ENCODE data around the gene ONECUT2.
"Not testable (repeated sequence)": the region's sequence is repeated elsewhere in the genome, so short reads cannot be mapped to it uniquely, and the experiment has no call there.

The ONECUT2 gene

GRCh38 chr18:57497372-57498294, 62.5 kb downstream of the ONECUT2 start:
- H3K27ac Mint-ChIP-seq: no peak overlapping the region
- no peaks in the 10 kb centered on the region for H3K9me3 Mint-ChIP-seq
- no peak overlapping the region for H3K4me3 Mint-ChIP-seq
- ATAC-seq (replicated peaks) (no peak), DNase-seq (no peak)
- H3K36me3 Mint-ChIP-seq (ENCODE audit: insufficient read depth): no peaks in the 10 kb centered on the region
- no peaks in the 10 kb centered on the region for H3K4me1 Mint-ChIP-seq (ENCODE audit: low read depth in 2 of 2)
- H3K27me3 Mint-ChIP-seq: peaks cover 19 to 22% of the 10 kb centered on the region in 2 donors

GRCh38 chr18:57498682-57499256, 63.6 kb downstream of the ONECUT2 start:
- ATAC-seq (replicated peaks) (no peak), DNase-seq (no peak)
- Mint-ChIP-seq H3K4me1 (ENCODE audit: low read depth in 2 of 2) (no peaks in the 10 kb centered on the region), H3K27me3 (peaks cover 15 to 19% of the 10 kb centered on the region in 2 donors), H3K9me3 (no peaks in the 10 kb centered on the region), H3K27ac (no peak overlapping the region), H3K4me3 (no peak overlapping the region), H3K36me3 (ENCODE audit: insufficient read depth) (no peaks in the 10 kb centered on the region)

- Mint-ChIP-seq H3K36me3 (ENCODE audit: insufficient read depth) (no peaks in the 10 kb centered on the region), H3K27me3 (peaks cover 26 to 35% of the 10 kb centered on the region in 2 donors), H3K4me3 (no peak overlapping the region), H3K27ac (no peak overlapping the region), H3K9me3 (no peaks in the 10 kb centered on the region), H3K4me1 (ENCODE audit: low read depth in 2 of 2) (no peaks in the 10 kb centered on the region)
- DNase-seq (no peak), ATAC-seq (replicated peaks) (no peak)
Measured at GRCh38 chr18:57502624-57503023, 67.5 kb downstream of the ONECUT2 start.

- Mint-ChIP-seq H3K27ac (no peak overlapping the region), H3K4me1 (ENCODE audit: low read depth in 2 of 2) (no peaks in the 10 kb centered on the region), H3K27me3 (peaks cover 42 to 44% of the 10 kb centered on the region in 2 donors)
Measured at GRCh38 chr18:57505231-57505630, 70.1 kb downstream of the ONECUT2 start.

GRCh38 chr18:57516056-57516455, 80.9 kb downstream of the ONECUT2 start:
- ATAC-seq (replicated peaks): no peak
- Mint-ChIP-seq H3K4me3 (no peak overlapping the region), H3K9me3 (peaks cover 0 to 6% of the 10 kb centered on the region in 2 donors), H3K4me1 (ENCODE audit: low read depth in 2 of 2) (no peaks in the 10 kb centered on the region), H3K36me3 (ENCODE audit: insufficient read depth) (no peaks in the 10 kb centered on the region), H3K27me3 (peaks cover 21 to 57% of the 10 kb centered on the region in 2 donors), H3K27ac (no peak overlapping the region)
- DNase-seq: no peak

More at GRCh38 chr18:57505231-57505630, 70.1 kb downstream of the ONECUT2 start:
- no peak for DNase-seq
- no peak for ATAC-seq (replicated peaks)
- Mint-ChIP-seq H3K9me3 (no peaks in the 10 kb centered on the region), H3K4me3 (no peak overlapping the region), H3K36me3 (ENCODE audit: insufficient read depth) (no peaks in the 10 kb centered on the region)

- no peak for DNase-seq
- H3K27ac Mint-ChIP-seq: no peak overlapping the region
- no peak for ATAC-seq (replicated peaks)
- no peaks in the 10 kb centered on the region for H3K4me1 Mint-ChIP-seq (ENCODE audit: low read depth in 2 of 2)
- H3K27me3 Mint-ChIP-seq: peaks cover 21 to 60% of the 10 kb centered on the region in 2 donors
- H3K4me3 Mint-ChIP-seq: no peak overlapping the region
- peaks cover 0 to 6% of the 10 kb centered on the region in 2 donors for H3K9me3 Mint-ChIP-seq
- H3K36me3 Mint-ChIP-seq (ENCODE audit: insufficient read depth): no peaks in the 10 kb centered on the region
Measured at GRCh38 chr18:57518533-57518932, 83.4 kb downstream of the ONECUT2 start.

- no peaks in the 10 kb centered on the region for H3K9me3 Mint-ChIP-seq
- no peak for DNase-seq
- no peaks in the 10 kb centered on the region for H3K4me1 Mint-ChIP-seq (ENCODE audit: low read depth in 2 of 2)
- H3K27me3 Mint-ChIP-seq: peaks cover 21 to 53% of the 10 kb centered on the region in 2 donors
- H3K27ac Mint-ChIP-seq: no peak overlapping the region
- no peaks in the 10 kb centered on the region for H3K36me3 Mint-ChIP-seq (ENCODE audit: insufficient read depth)
- no peak for ATAC-seq (replicated peaks)
- no peak overlapping the region for H3K4me3 Mint-ChIP-seq
Measured at GRCh38 chr18:57519668-57520424, 84.7 kb downstream of the ONECUT2 start.

- H3K4me3 Mint-ChIP-seq; H3K4me1 Mint-ChIP-seq (ENCODE audit: low read depth in 2 of 2); H3K9me3 Mint-ChIP-seq; H3K36me3 Mint-ChIP-seq (ENCODE audit: insufficient read depth); H3K27ac Mint-ChIP-seq; ATAC-seq (replicated peaks); DNase-seq: not testable (repeated sequence)
- peaks cover 14 to 43% of the 10 kb centered on the region in 2 donors for H3K27me3 Mint-ChIP-seq
Measured at GRCh38 chr18:57522348-57522747, 87.2 kb downstream of the ONECUT2 start.

- Mint-ChIP-seq H3K4me3 (no peak overlapping the region), H3K4me1 (ENCODE audit: low read depth in 2 of 2) (no peaks in the 10 kb centered on the region), H3K27ac (no peak overlapping the region), H3K36me3 (ENCODE audit: insufficient read depth) (peaks cover 3% of the 10 kb centered on the region), H3K27me3 (peaks cover 10 to 42% of the 10 kb centered on the region in 2 donors), H3K9me3 (no peaks in the 10 kb centered on the region)
- ATAC-seq (replicated peaks): no peak
- DNase-seq: no peak
Measured at GRCh38 chr18:57523171-57523956, 88.2 kb downstream of the ONECUT2 start.

GRCh38 chr18:57527556-57528229, 92.5 kb downstream of the ONECUT2 start:
- DNase-seq: no peak
- no peaks in the 10 kb centered on the region for H3K9me3 Mint-ChIP-seq
- peaks cover 3% of the 10 kb centered on the region for H3K36me3 Mint-ChIP-seq (ENCODE audit: insufficient read depth)
- H3K27ac Mint-ChIP-seq: no peak overlapping the region
- peaks cover 8 to 49% of the 10 kb centered on the region in 2 donors for H3K27me3 Mint-ChIP-seq
- no peak for ATAC-seq (replicated peaks)
- H3K4me1 Mint-ChIP-seq (ENCODE audit: low read depth in 2 of 2): no peaks in the 10 kb centered on the region
- no peak overlapping the region for H3K4me3 Mint-ChIP-seq

GRCh38 chr18:57529151-57529550, 94.0 kb downstream of the ONECUT2 start:
- Mint-ChIP-seq H3K9me3 (no peaks in the 10 kb centered on the region), H3K36me3 (ENCODE audit: insufficient read depth) (peaks cover 3% of the 10 kb centered on the region), H3K27me3 (peaks cover 8 to 43% of the 10 kb centered on the region in 2 donors), H3K27ac (no peak overlapping the region), H3K4me3 (no peak overlapping the region), H3K4me1 (ENCODE audit: low read depth in 2 of 2) (no peaks in the 10 kb centered on the region)
- no peak for DNase-seq
- no peak for ATAC-seq (replicated peaks)

GRCh38 chr18:57533006-57533867, 98.1 kb downstream of the ONECUT2 start:
- Mint-ChIP-seq H3K27ac (no peak overlapping the region), H3K36me3 (ENCODE audit: insufficient read depth) (no peaks in the 10 kb centered on the region), H3K9me3 (no peaks in the 10 kb centered on the region), H3K4me1 (ENCODE audit: low read depth in 2 of 2) (no peaks in the 10 kb centered on the region), H3K27me3 (peaks cover 13 to 34% of the 10 kb centered on the region in 2 donors), H3K4me3 (no peak overlapping the region)
- ATAC-seq (replicated peaks) (no peak), DNase-seq (no peak)

Data from effector memory CD8-positive, alpha-beta T cell (primary cell).